Tibial nerve (tissue), 4 donors: ENCODE measurements around the gene CCNY. TPM values are rescaled to one million over a fixed set of nuclear protein-coding genes. Genes with fewer than 3 reads are reported as not detected.

ENCODE experiments used
- DNase-seq, 2 donors: peaks; one replicate each; pipeline ENCODE4 v3.0.0-alpha.2; 2019; ENCODE audit warnings: low spot score in 2 of 2
- H3K27ac ChIP-seq, 4 donors: fragments of 200-600 bp; sonication (generic) in 3 of 4; one replicate each; pipeline ENCODE4 v1.5.1; 2017 to 2019; ENCODE audit warnings: mild to moderate bottlenecking in 1 of 4
- H3K27me3 ChIP-seq, 2 donors: fragments of 200-600 bp; sonication (generic) in 1 of 2; one replicate each; pipeline versions ENCODE4 v1.5.1 to v1.6.0; 2017 to 2019
- H3K36me3 ChIP-seq, 3 donors: fragments of 200-600 bp; sonication (generic); one replicate each; pipeline ENCODE4 v1.5.1; 2018 to 2019
- H3K4me1 ChIP-seq, 4 donors: fragments of 200-600 bp; sonication (generic) in 3 of 4; one replicate each; pipeline ENCODE4 v1.5.1; 2017 to 2019
- H3K4me3 ChIP-seq, 4 donors: fragments of 200-600 bp; sonication (generic) in 3 of 4; one replicate each; pipeline ENCODE4 v1.5.1; 2017 to 2019; ENCODE audit warnings: mild to moderate bottlenecking in 1 of 4, moderate library complexity in 1 of 4
- H3K9me3 ChIP-seq, 4 donors: fragments of 200-600 bp; sonication (generic) in 3 of 4; one replicate each; pipeline ENCODE4 v1.5.1; 2017 to 2019
- CTCF ChIP-seq, 5 experiments: fragments of 200-600 bp in 3 of 5; fragments of 450-650 bp in 2 of 5; sonication (generic) in 3 of 5; IDR thresholded peaks; one replicate each; pipeline ENCODE4 v1.5.1; 2016 to 2019; ENCODE audit warnings: antibody characterized with exemption in 5 of 5, mild to moderate bottlenecking in 3 of 5, moderate library complexity in 2 of 5
- EP300 ChIP-seq, 2 donors: sonication (generic); formaldehyde crosslinking; IDR thresholded peaks; one replicate each; pipeline ENCODE4 v1.6.1; 2017; ENCODE audit warnings: antibody characterized with exemption in 2 of 2, mild to moderate bottlenecking in 1 of 2
- POLR2A ChIP-seq, 2 donors: fragments of 450-650 bp; IDR thresholded peaks; one replicate each; pipeline ENCODE4 v1.6.1; 2017; ENCODE audit warnings: antibody characterized with exemption in 2 of 2, mild to moderate bottlenecking in 2 of 2, moderate library complexity in 2 of 2
- WGBS, 2 donors: methylation state at CpG; one replicate each; pipeline ENCODE4 v1.1.5; 2018; 5-methylcytosine and 5-hydroxymethylcytosine counted together
- total RNA-seq, 4 donors: library from RNA; depleted of rRNA; stranded (reverse); fragments of >200 nt; gene quantifications; one replicate each; pipeline ENCODE4 v1.1.0, GENCODE V29; 2016

The CCNY gene
- 10 to 100 TPM; 24.3 to 27.6 (median 26.5) TPM for total RNA-seq

- Histone ChIP-seq H3K27ac (peak within 1 kb of the TSS; percentile 2 to 90 (median 88)), H3K4me1 (peaks cover 0 to 71% (median 29%) of the 10 kb centered on the region in 4 donors), H3K36me3 (peaks cover 0 to 2% (median 0%) of the 10 kb centered on the region in 3 donors), H3K4me3 (peak within 1 kb of the TSS; percentile 57 to 99 (median 86)), H3K9me3 (no peaks in the 10 kb centered on the region), H3K27me3 (no peaks in the 10 kb centered on the region)
- WGBS, 2 donors, result 1% methylated on average over 27 to 35 of the region's 109 CpGs
- TF ChIP-seq CTCF (IDR thresholded peaks at IDR 0.05), result no peak
- peak; percentile 40 to 69 for TF ChIP-seq POLR2A (IDR thresholded peaks at IDR 0.05)
- TF ChIP-seq EP300 (IDR thresholded peaks at IDR 0.05), result peak in 1 of 2 donors; percentile 82
- peak; percentile 66 to 69 for DNase-seq
These were observed at the start of gene CCNY for GRCh38 chr10:35336084-35336831. TSS of gene CCNY (plus strand) at chr10:35336509. CDS start at chr10:35337054, 545 bp downstream.

GRCh38 chr10:35289198-35289597 is 47.1 kb upstream of the CCNY start:
- Histone ChIP-seq H3K4me1 (no peaks in the 10 kb centered on the region), H3K36me3 (no peaks in the 10 kb centered on the region), H3K9me3 (no peaks in the 10 kb centered on the region), H3K4me3 (no peak overlapping the region), H3K27me3 (no peaks in the 10 kb centered on the region), H3K27ac (no peak overlapping the region)
- DNase-seq, result no peak
- 85 to 88% methylated on average over 1 of the region's 1 CpG for WGBS, 2 donors
- TF ChIP-seq POLR2A (IDR thresholded peaks at IDR 0.05), result no peak
- TF ChIP-seq CTCF (IDR thresholded peaks at IDR 0.05), result no peak
- TF ChIP-seq EP300 (IDR thresholded peaks at IDR 0.05), result no peak

GRCh38 chr10:35294506-35294905 is 41.8 kb upstream of the CCNY start:
- Histone ChIP-seq H3K36me3 (no peaks in the 10 kb centered on the region), H3K27me3 (no peaks in the 10 kb centered on the region), H3K9me3 (no peaks in the 10 kb centered on the region), H3K4me3 (no peak overlapping the region), H3K27ac (no peak overlapping the region), H3K4me1 (no peaks in the 10 kb centered on the region)
- no peak for TF ChIP-seq EP300 (IDR thresholded peaks at IDR 0.05)
- TF ChIP-seq POLR2A (IDR thresholded peaks at IDR 0.05), result no peak
- no peak for TF ChIP-seq CTCF (IDR thresholded peaks at IDR 0.05)
- DNase-seq, result no peak
- WGBS, 2 donors, result 93 to 98% methylated on average over 1 of the region's 1 CpG

GRCh38 chr10:35299016-35299415 is 37.3 kb upstream of the CCNY start:
- WGBS, 2 donors, result 65 to 75% methylated on average over 3 of the region's 3 CpGs
- no peak for DNase-seq
- Histone ChIP-seq H3K4me3 (no peak overlapping the region), H3K9me3 (no peaks in the 10 kb centered on the region), H3K4me1 (peaks cover 0 to 6% (median 0%) of the 10 kb centered on the region in 4 donors), H3K27ac (no peak overlapping the region), H3K27me3 (no peaks in the 10 kb centered on the region), H3K36me3 (no peaks in the 10 kb centered on the region)
- TF ChIP-seq CTCF (IDR thresholded peaks at IDR 0.05), result no peak
- no peak for TF ChIP-seq POLR2A (IDR thresholded peaks at IDR 0.05)
- TF ChIP-seq EP300 (IDR thresholded peaks at IDR 0.05), result no peak

- WGBS, 2 donors, result 42 to 50% methylated on average over 11 of the region's 11 CpGs
These were observed 36.1 kb upstream of the CCNY start for GRCh38 chr10:35300063-35300699.

More at GRCh38 chr10:35300063-35300699, 36.1 kb upstream of the CCNY start:
- H3K9me3 ChIP-seq, result no peaks in the 10 kb centered on the region
- TF ChIP-seq POLR2A (IDR thresholded peaks at IDR 0.05) (no peak), CTCF (IDR thresholded peaks at IDR 0.05) (no peak), EP300 (IDR thresholded peaks at IDR 0.05) (no peak)
- H3K4me1 ChIP-seq, result peaks cover 0 to 6% (median 0%) of the 10 kb centered on the region in 4 donors
- DNase-seq, result peak; percentile 21 to 37
- H3K36me3 ChIP-seq, result no peaks in the 10 kb centered on the region
- no peaks in the 10 kb centered on the region for H3K27me3 ChIP-seq
- H3K27ac ChIP-seq, result no peak overlapping the region
- no peak overlapping the region for H3K4me3 ChIP-seq
